Transverse colon (tissue), 4 donors: ENCODE results near the gene GPR62. TPM values are rescaled to one million over a fixed set of nuclear protein-coding genes. Genes with fewer than 3 reads are reported as not detected.

Experiments used
- DNase-seq: peaks from one replicate; pipeline ENCODE4 v3.0.0-alpha.2; 2019
- H3K27ac ChIP-seq, 4 donors: fragments of 200-600 bp; sonication (generic); 2 replicates each; pipeline ENCODE4 v1.5.1; 2016 to 2018; ENCODE audit warnings: inconsistent platforms in 4 of 4
- H3K27me3 ChIP-seq: fragments of 200-600 bp; sonication (generic); 2 replicates; pipeline ENCODE4 v1.5.1; 2017; ENCODE audit warnings: inconsistent platforms
- H3K36me3 ChIP-seq, 4 donors: fragments of 200-600 bp; sonication (generic); 2 replicates each; pipeline ENCODE4 v1.5.1; 2017 to 2019; ENCODE audit warnings: inconsistent platforms in 4 of 4
- H3K4me1 ChIP-seq, 4 donors: fragments of 200-600 bp; sonication (generic); 2 replicates each; pipeline ENCODE4 v1.5.1; 2017 to 2020; ENCODE audit warnings: inconsistent platforms in 4 of 4
- H3K4me3 ChIP-seq, 4 donors: fragments of 200-600 bp; sonication (generic); 1 replicate in 1 of 4; 2 replicates in 3 of 4; pipeline versions ENCODE4 v1.5.1 to v1.6.1; 2017 to 2019; ENCODE audit warnings: inconsistent platforms in 4 of 4
- H3K9me3 ChIP-seq, 2 donors: fragments of 200-600 bp; sonication (generic); 2 replicates each; pipeline ENCODE4 v1.5.1; 2017 to 2019; ENCODE audit warnings: inconsistent platforms in 2 of 2
- CTCF ChIP-seq, 5 experiments: fragments of 200-600 bp in 3 of 5; fragments of 450-650 bp in 2 of 5; sonication (generic) in 3 of 5; IDR thresholded peaks; 1 replicate in 2 of 5; 2 replicates in 3 of 5; pipeline ENCODE4 v1.5.1; 2016 to 2017; ENCODE audit warnings: antibody characterized with exemption in 5 of 5, inconsistent platforms in 3 of 5, mild to moderate bottlenecking in 2 of 5, moderate library complexity in 1 of 5
- EP300 ChIP-seq: sonication (generic); formaldehyde crosslinking; IDR thresholded peaks from one replicate; pipeline ENCODE4 v1.6.1; 2017; ENCODE audit warnings: antibody characterized with exemption, low read depth
- POLR2A ChIP-seq: fragments of 450-650 bp; IDR thresholded peaks from one replicate; pipeline ENCODE4 v1.6.1; 2016; ENCODE audit warnings: antibody characterized with exemption, mild to moderate bottlenecking, moderate library complexity
- POLR2AphosphoS5 ChIP-seq, 3 donors: sonication (generic); formaldehyde crosslinking; IDR thresholded peaks; one replicate each; pipeline ENCODE4 v1.6.1; 2016; ENCODE audit warnings: antibody characterized with exemption in 3 of 3
- WGBS, 2 donors: methylation state at CpG; one replicate each; pipeline ENCODE4 v1.1.5; 2018; ENCODE audit warnings: low coverage in 1 of 2; 5-methylcytosine and 5-hydroxymethylcytosine counted together
- in situ Hi-C, 4 donors: fragments of 200-750 bp; cut with MboI; loops; one replicate each; pipeline versions ENCODE4 v1.15.0 to v1.15.1; 2017; ENCODE audit warnings: low sequenced_read_pairs in 3 of 4, low pct_ligation_motif_present in 1 of 4, low pct_unique_long_range_greater_than_20kb in 1 of 4
- intact Hi-C: fragments of 100-400 bp; cut with DNase I; formaldehyde crosslinking; loops from one replicate; pipeline ENCODE4 v1.15.1; 2023; ENCODE audit warnings: low total_unique reads
- total RNA-seq, 4 donors: library from RNA; depleted of rRNA; stranded (reverse); fragments of >200 nt; gene quantifications; one replicate each; pipeline ENCODE4 v1.1.0, GENCODE V29; 2016

GPR62 gene
- total RNA-seq, 4 donors from 2014 or later: not detected

- no peak for DNase-seq
- no peaks in the 10 kb centered on the region for H3K36me3 ChIP-seq
- H3K27me3 ChIP-seq: peaks cover 20% of the 10 kb centered on the region
- WGBS, 2 donors: 91% methylated on average over 14 of the region's 15 CpGs; no CpG with 5 or more reads in 1 of the 2 donors
- intact Hi-C loops (no loop called here), in situ Hi-C loops (no loop called here)
- H3K9me3 ChIP-seq: no peaks in the 10 kb centered on the region
- no peak overlapping the region for H3K27ac ChIP-seq
- TF ChIP-seq POLR2AphosphoS5 (IDR thresholded peaks at IDR 0.05): no peak
- H3K4me3 ChIP-seq: no peak overlapping the region
- peaks cover 0 to 16% (median 10%) of the 10 kb centered on the region in 4 donors for H3K4me1 ChIP-seq
These were observed 2.5 kb downstream of the GPR62 start for GRCh38 chr3:51957520-51958205.

- H3K27ac ChIP-seq: no peak overlapping the region
- no peaks in the 10 kb centered on the region for H3K36me3 ChIP-seq
- peaks cover 20% of the 10 kb centered on the region for H3K27me3 ChIP-seq
- WGBS, 2 donors: 91 to 100% methylated on average over 1 to 20 of the region's 20 CpGs
- in situ Hi-C loops (no loop called here), intact Hi-C loops (no loop called here)
- no peaks in the 10 kb centered on the region for H3K9me3 ChIP-seq
- no peak overlapping the region for H3K4me3 ChIP-seq
- DNase-seq: no peak
- peaks cover 0 to 21% (median 10%) of the 10 kb centered on the region in 4 donors for H3K4me1 ChIP-seq
- TF ChIP-seq POLR2AphosphoS5 (IDR thresholded peaks at IDR 0.05) (no peak), EP300 (no peak), CTCF (IDR thresholded peaks at IDR 0.05) (no peak), POLR2A (no peak)
These were observed 3.7 kb downstream of the GPR62 start for GRCh38 chr3:51958603-51959521.

- in situ Hi-C loops: no loop called here
- Histone ChIP-seq H3K9me3 (no peaks in the 10 kb centered on the region), H3K36me3 (no peaks in the 10 kb centered on the region), H3K27ac (no peak overlapping the region), H3K4me1 (peaks cover 0 to 27% (median 10%) of the 10 kb centered on the region in 4 donors), H3K27me3 (peaks cover 19% of the 10 kb centered on the region), H3K4me3 (no peak overlapping the region)
- DNase-seq: no peak
- WGBS, 2 donors: 96% methylated on average over 7 of the region's 7 CpGs; no CpG with 5 or more reads in 1 of the 2 donors
- intact Hi-C loops: no loop called here
- TF ChIP-seq EP300: no peak
- no peak for TF ChIP-seq CTCF (IDR thresholded peaks at IDR 0.05)
- TF ChIP-seq POLR2AphosphoS5 (IDR thresholded peaks at IDR 0.05): no peak
- TF ChIP-seq POLR2A: no peak
These were observed 4.5 kb downstream of the GPR62 start for GRCh38 chr3:51959651-51960050.

GRCh38 chr3:51960386-51960785, 5.2 kb downstream of the GPR62 start:
- intact Hi-C loops (no loop called here), in situ Hi-C loops (no loop called here)
- TF ChIP-seq POLR2A: no peak
- no peak for TF ChIP-seq EP300
- no peak for TF ChIP-seq POLR2AphosphoS5 (IDR thresholded peaks at IDR 0.05)
- no peak for TF ChIP-seq CTCF (IDR thresholded peaks at IDR 0.05)
- Histone ChIP-seq H3K36me3 (no peaks in the 10 kb centered on the region), H3K4me3 (no peak overlapping the region), H3K27me3 (peaks cover 12% of the 10 kb centered on the region), H3K27ac (no peak overlapping the region), H3K9me3 (no peaks in the 10 kb centered on the region), H3K4me1 (peaks cover 0 to 24% (median 10%) of the 10 kb centered on the region in 4 donors)
- no peak for DNase-seq
- WGBS, 2 donors: 86 to 95% methylated on average over 4 to 10 of the region's 10 CpGs
